GM12873 (cell line): ENCODE results near the gene PLAGL1.

Source experiments
- TF ChIP-seq, protein P1 (sequence below): IDR thresholded peaks from 2 replicates; pipeline ENCODE4 v1.5.1; 2012; ENCODE audit warnings: low read depth, mild to moderate bottlenecking, moderate library complexity, low read length, control low read depth; ENCODE audit not compliant: insufficient read depth; ENCODE audit errors: missing control alignments

PLAGL1 gene

DNA sequence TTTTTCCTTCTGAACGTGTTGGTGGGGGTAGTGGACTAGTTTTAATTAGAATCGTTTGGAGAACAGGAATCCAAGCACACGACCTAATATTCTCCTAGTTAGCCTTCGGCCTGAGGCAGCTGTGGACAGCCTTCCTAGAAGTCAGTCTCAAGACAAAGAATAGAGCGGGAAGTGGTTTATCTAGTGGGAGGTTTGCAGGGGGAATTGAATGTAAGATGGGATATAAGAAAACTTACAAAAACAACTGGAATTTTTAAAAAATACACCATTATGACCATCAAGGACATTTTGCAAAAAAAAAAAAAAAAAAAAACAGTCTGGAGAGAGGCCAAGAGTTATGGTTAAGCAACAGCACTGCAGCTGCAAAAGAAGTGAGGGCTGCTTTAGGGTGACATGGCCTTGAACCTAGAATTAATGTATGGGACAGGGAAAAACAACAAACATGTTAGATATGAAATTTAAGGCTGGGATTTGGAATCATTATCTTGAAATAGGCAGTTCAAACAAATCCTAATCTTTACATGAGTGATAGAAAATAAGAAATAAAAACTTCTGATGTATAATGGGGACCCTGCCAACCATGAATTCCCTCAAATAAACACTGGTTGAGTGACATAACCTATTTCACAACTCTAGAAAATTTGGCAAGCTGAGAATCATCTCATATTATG lies 40.2 kb downstream of the PLAGL1 start:
- TF ChIP-seq, protein P1, sequence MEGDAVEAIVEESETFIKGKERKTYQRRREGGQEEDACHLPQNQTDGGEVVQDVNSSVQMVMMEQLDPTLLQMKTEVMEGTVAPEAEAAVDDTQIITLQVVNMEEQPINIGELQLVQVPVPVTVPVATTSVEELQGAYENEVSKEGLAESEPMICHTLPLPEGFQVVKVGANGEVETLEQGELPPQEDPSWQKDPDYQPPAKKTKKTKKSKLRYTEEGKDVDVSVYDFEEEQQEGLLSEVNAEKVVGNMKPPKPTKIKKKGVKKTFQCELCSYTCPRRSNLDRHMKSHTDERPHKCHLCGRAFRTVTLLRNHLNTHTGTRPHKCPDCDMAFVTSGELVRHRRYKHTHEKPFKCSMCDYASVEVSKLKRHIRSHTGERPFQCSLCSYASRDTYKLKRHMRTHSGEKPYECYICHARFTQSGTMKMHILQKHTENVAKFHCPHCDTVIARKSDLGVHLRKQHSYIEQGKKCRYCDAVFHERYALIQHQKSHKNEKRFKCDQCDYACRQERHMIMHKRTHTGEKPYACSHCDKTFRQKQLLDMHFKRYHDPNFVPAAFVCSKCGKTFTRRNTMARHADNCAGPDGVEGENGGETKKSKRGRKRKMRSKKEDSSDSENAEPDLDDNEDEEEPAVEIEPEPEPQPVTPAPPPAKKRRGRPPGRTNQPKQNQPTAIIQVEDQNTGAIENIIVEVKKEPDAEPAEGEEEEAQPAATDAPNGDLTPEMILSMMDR = no peak

DNA sequence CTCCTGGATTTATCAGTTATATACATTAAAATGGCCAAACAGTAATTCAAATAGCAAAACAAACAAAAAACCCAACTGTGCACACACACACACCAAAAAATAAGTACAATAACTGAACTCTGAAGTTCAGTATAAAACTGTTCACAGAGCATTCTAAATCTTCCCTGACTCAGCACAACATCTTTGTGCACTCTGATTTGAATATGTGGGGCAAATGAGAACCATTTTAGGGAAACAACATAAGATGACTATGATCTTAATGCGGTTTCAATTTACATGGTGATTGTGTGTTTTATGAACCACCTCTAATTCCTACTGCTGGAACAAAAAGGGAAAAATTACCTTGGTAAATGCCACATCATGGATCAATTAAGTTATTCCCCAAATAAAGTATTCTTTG lies 41.7 kb downstream of the PLAGL1 start:
- TF ChIP-seq, protein P1 = no peak

DNA sequence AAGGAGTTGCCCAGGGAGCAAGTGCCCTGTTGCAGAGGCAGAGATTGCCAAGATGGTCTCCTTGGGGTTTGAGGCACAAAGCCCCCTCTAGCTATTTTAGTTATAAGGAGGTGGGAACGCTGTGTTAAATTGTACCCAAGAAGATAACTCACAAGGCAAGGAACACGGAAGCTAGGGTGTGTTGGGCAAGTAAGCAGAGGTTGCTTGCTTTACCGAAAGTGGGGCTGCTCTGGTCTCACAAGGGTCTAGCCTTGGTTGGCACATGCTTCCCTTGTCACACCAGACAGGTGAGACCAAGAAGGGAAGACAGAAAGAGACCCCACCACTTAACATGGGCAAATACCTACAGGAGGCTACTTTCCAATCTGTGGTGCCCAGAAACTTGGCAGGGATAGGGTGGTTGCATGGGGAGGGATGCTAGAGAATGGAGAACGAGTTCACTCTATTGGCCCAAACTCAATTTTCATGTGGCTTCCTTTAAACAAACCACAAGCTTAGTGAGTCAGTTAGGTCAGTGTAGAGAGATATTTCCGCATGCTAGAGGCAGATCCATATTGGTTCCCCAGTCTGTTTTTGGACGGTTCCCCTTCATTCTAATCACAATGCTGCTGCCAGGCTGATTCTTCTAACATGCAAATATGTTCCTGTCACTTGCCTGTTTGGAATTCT lies 42.4 kb downstream of the PLAGL1 start:
- TF ChIP-seq, protein P1 = no peak

DNA sequence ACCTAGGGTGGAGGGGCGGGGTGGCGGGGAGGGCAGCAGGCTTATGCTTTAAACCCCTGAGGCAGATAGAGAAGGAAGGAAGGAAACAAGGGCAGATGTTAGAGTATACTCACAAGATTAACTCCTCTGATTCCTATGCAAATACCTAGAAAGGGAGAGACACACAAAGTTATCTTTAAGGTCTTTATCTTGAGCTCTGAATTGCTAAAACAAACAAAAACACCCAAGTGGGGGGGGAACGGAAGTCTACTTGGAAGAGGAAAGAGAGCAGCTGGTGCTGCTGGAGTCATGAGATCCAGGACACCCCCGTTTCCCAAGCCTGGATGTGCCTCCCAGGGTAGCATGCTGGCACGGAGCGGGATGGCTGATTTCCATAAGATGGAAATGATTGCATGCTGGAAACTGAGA lies 43.4 kb downstream of the PLAGL1 start:
- TF ChIP-seq, protein P1 = no peak

DNA sequence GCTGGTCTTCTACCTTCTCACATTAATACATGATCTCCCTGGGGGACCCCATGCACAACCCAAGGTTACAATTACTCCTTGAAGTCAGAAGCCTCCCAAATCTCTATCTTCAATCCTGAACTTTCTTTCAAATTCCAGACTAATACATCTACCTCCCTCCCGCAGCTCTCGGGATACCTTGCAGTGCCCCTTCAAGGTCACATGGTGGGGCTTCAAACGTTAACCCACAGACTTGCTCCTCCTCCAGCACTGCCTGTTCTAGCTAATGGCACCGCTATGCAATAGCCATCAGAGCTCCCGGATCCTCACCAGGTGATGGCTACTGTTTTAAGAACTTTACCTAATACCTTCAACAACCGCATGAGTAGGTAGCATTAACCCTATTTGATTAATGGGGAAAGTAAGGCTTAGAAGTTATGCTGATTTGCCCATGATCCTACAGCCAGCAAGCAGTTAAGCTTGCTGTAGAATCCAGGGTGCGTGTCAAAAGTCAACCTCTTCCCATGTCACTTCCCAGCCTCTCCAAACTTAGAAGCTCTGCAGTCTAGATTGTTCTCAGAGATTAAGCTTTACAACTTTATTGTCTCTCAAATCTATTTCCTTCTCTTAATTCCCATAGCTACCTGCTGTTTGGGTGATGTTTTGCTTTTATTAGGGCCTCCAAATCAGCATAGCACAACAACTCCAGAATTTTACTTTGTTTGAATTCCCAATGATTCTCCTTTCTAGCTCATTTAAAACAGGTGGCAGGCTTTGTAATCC lies 44.7 kb downstream of the PLAGL1 start:
- TF ChIP-seq, protein P1 = no peak

DNA sequence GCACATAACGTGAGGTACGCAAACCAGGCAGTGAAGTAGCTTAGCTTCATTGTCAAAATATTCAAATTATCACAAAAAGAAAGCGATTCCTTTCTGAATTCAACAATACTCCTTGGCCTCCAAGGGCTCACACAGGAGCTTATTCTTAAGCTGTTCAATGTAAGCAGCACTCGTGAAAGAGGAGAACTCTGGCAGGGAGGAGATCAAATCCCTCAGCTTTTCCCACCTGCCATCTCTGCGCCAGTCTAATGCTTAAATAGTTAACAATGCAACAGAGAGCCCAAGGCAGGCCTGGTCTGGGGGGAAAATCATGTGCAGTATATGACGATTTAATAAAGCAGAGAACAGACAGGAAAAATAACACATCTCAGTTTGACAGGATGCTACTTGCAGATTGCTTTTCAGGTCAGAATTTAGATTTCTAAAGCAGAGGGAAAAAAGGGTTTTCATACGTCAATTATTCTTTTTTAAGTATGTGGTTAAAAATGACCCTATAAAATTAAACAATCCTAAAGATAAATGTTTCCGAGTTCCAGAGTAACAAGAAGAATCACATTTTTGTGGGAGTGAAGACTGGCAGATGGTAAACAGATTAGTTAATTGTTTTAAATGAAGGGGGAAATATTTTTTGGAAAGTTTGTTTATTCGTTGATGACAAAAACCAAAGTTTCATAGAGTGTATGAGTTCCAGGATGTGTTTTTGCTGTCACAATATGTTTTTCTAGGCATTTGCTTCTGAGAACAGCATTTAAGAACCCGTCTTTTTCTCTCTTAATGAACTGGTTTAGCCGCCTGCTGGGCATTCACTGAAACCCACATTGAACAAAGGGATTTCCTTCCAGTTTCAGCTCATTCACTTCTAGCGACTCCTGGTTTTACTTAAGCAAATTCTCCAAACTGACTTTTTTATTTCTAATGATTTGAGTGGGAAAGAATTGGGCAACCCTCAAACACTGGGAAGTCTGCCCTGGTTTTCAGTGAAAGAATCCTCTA lies 45.9 kb downstream of the PLAGL1 start:
- TF ChIP-seq, protein P1 = no peak

DNA sequence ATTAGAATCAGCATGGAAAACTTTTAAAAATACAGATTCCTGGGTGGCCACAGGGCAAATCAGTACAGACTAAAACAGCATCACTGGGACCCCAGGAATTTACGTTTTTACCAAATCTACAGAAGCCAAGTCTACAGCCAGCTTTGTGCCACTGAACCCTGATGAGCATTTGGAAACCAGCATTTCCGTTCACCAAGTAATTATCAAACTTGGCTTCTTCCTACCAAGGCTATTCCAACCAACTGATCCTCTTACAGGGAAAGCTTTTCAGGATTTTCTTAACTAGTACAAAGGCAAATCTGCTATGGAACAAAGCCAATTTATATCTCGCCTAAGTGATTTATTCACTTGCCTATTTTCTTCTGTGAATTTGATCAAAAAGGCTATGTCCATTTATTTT lies 47.0 kb downstream of the PLAGL1 start:
- TF ChIP-seq, protein P1 = no peak
